ENCODE results near the gene CYSTM1. TPM values are rescaled to one million over a fixed set of nuclear protein-coding genes. Genes with fewer than 3 reads are reported as not detected.

CYSTM1 gene
- total and polyA plus RNA-seq, 2 of the 8 experiments (the other 6 are each of a cell fraction or from before 2014, with no cell fraction given): 25.0 to 47.8 TPM

DNA sequence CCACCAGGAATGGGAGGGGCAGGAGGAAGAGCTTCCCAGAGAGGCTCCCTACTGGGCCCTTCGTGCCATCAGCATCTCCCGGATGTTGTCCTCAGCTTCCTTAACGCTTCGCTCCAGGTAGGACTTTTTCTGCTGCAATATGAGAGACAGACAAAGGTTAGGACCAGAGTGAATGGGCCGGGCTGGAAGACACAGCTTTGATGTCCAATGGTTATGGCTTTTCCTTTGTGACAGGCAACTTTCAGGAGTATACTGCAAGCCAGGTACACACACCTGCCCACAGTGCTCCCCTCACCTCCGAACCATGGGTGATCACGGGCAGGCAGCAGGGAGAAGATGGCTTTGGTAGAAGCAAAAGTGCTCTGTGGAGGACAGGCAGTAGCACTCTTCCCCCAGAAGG is 70.9 kb downstream of the CYSTM1 start (continued):
- TF ChIP-seq, protein P1, sequence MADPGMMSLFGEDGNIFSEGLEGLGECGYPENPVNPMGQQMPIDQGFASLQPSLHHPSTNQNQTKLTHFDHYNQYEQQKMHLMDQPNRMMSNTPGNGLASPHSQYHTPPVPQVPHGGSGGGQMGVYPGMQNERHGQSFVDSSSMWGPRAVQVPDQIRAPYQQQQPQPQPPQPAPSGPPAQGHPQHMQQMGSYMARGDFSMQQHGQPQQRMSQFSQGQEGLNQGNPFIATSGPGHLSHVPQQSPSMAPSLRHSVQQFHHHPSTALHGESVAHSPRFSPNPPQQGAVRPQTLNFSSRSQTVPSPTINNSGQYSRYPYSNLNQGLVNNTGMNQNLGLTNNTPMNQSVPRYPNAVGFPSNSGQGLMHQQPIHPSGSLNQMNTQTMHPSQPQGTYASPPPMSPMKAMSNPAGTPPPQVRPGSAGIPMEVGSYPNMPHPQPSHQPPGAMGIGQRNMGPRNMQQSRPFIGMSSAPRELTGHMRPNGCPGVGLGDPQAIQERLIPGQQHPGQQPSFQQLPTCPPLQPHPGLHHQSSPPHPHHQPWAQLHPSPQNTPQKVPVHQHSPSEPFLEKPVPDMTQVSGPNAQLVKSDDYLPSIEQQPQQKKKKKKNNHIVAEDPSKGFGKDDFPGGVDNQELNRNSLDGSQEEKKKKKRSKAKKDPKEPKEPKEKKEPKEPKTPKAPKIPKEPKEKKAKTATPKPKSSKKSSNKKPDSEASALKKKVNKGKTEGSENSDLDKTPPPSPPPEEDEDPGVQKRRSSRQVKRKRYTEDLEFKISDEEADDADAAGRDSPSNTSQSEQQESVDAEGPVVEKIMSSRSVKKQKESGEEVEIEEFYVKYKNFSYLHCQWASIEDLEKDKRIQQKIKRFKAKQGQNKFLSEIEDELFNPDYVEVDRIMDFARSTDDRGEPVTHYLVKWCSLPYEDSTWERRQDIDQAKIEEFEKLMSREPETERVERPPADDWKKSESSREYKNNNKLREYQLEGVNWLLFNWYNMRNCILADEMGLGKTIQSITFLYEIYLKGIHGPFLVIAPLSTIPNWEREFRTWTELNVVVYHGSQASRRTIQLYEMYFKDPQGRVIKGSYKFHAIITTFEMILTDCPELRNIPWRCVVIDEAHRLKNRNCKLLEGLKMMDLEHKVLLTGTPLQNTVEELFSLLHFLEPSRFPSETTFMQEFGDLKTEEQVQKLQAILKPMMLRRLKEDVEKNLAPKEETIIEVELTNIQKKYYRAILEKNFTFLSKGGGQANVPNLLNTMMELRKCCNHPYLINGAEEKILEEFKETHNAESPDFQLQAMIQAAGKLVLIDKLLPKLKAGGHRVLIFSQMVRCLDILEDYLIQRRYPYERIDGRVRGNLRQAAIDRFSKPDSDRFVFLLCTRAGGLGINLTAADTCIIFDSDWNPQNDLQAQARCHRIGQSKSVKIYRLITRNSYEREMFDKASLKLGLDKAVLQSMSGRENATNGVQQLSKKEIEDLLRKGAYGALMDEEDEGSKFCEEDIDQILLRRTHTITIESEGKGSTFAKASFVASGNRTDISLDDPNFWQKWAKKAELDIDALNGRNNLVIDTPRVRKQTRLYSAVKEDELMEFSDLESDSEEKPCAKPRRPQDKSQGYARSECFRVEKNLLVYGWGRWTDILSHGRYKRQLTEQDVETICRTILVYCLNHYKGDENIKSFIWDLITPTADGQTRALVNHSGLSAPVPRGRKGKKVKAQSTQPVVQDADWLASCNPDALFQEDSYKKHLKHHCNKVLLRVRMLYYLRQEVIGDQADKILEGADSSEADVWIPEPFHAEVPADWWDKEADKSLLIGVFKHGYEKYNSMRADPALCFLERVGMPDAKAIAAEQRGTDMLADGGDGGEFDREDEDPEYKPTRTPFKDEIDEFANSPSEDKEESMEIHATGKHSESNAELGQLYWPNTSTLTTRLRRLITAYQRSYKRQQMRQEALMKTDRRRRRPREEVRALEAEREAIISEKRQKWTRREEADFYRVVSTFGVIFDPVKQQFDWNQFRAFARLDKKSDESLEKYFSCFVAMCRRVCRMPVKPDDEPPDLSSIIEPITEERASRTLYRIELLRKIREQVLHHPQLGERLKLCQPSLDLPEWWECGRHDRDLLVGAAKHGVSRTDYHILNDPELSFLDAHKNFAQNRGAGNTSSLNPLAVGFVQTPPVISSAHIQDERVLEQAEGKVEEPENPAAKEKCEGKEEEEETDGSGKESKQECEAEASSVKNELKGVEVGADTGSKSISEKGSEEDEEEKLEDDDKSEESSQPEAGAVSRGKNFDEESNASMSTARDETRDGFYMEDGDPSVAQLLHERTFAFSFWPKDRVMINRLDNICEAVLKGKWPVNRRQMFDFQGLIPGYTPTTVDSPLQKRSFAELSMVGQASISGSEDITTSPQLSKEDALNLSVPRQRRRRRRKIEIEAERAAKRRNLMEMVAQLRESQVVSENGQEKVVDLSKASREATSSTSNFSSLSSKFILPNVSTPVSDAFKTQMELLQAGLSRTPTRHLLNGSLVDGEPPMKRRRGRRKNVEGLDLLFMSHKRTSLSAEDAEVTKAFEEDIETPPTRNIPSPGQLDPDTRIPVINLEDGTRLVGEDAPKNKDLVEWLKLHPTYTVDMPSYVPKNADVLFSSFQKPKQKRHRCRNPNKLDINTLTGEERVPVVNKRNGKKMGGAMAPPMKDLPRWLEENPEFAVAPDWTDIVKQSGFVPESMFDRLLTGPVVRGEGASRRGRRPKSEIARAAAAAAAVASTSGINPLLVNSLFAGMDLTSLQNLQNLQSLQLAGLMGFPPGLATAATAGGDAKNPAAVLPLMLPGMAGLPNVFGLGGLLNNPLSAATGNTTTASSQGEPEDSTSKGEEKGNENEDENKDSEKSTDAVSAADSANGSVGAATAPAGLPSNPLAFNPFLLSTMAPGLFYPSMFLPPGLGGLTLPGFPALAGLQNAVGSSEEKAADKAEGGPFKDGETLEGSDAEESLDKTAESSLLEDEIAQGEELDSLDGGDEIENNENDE (IDR thresholded peaks at IDR 0.05; ENCODE audit: insufficient replicate concordance, low read length): no peak
- TF ChIP-seq BCL11A (IDR thresholded peaks at IDR 0.05; ENCODE audit: low read depth in 2 of 2, low read length in 2 of 2) (no peak), SP4 (IDR thresholded peaks at IDR 0.05; ENCODE audit: low read length) (no peak), CTBP2 (IDR thresholded peaks at IDR 0.05; ENCODE audit: borderline replicate concordance, insufficient read depth, insufficient read length, low read length) (no peak), TAF1 (IDR thresholded peaks at IDR 0.05; ENCODE audit: low read depth, low read length) (no peak), KDM1A (IDR thresholded peaks at IDR 0.05; ENCODE audit: borderline replicate concordance, low read length) (no peak)

All from H1 (cell line).